Measurements from ENCODE around the gene CPA5. TPM values are rescaled to one million over a fixed set of nuclear protein-coding genes. Genes with fewer than 3 reads are reported as not detected.

CPA5 gene
- total RNA-seq, 1 experiment from 2014 or later: not detected

- no peak overlapping the region for H2AK5ac ChIP-seq (ENCODE audit: insufficient read length, low read length)
- no peak overlapping the region for H3T11ph ChIP-seq (ENCODE audit: low read length)
- H3K79me1 ChIP-seq (ENCODE audit: insufficient read depth, low read depth, low read length, poor library complexity, severe bottlenecking): no peaks in the 10 kb centered on the region
- H2BK12ac ChIP-seq (ENCODE audit: insufficient read length, low read depth, low read length): no peak overlapping the region
- no peak overlapping the region for H3K4me2 ChIP-seq (ENCODE audit: insufficient read depth, insufficient read length, low read length)
- no peaks in the 10 kb centered on the region for H3K79me2 ChIP-seq (ENCODE audit: insufficient read depth, low read length)
- Mint-ChIP-seq H3K4me3 (no peak overlapping the region), H3K27ac (peak overlapping the region in 1 of 3 experiments; percentile 55; a peak in 2 of 7 replicates), H3K9me3 (no peaks in the 10 kb centered on the region; a peak in 1 of 5 replicates), H3K4me1 (peaks cover 14% of the 10 kb centered on the region in 2 experiments), H3K27me3 (ENCODE audit: low read depth) (no peaks in the 10 kb centered on the region; the same call in none of the 2 replicates), H3K36me3 (ENCODE audit: insufficient read depth in 1 of 3, low read depth in 3 of 3) (no peaks in the 10 kb centered on the region; a peak in 1 of 7 replicates)
- H3K27ac ChIP-seq (ENCODE audit: insufficient read length, low read depth, low read length): no peak overlapping the region
- no peak overlapping the region for H2BK20ac ChIP-seq (ENCODE audit: low read depth, low read length, poor library complexity, severe bottlenecking)
- H2BK5ac ChIP-seq (ENCODE audit: insufficient read length, low read length): no peak overlapping the region
- no peaks in the 10 kb centered on the region for H3K4me1 ChIP-seq (ENCODE audit: insufficient read depth, low read length)
- H3K27me3 ChIP-seq (ENCODE audit: insufficient read depth, low read length): no peaks in the 10 kb centered on the region
- no peak overlapping the region for H4K8ac ChIP-seq (replicated peaks; ENCODE audit: insufficient read length, low read depth, low read length)
- no peak overlapping the region for H4K91ac ChIP-seq (ENCODE audit: insufficient read length, low read depth, low read length)
- no peak for DNase-seq
- H4K5ac ChIP-seq (ENCODE audit: insufficient read length, low read depth, low read length): no peak overlapping the region
- no peak overlapping the region for H3K4ac ChIP-seq (ENCODE audit: low read depth, low read length)
- no peak overlapping the region for H3K56ac ChIP-seq (ENCODE audit: insufficient read length, low read depth, low read length)
- no peak overlapping the region for H3K14ac ChIP-seq (ENCODE audit: insufficient read depth, low read length)
- TF ChIP-seq CTCF (conservative IDR thresholded peaks at IDR 0.05): no peak
- H2AFZ ChIP-seq (ENCODE audit: low read length): no peak overlapping the region
- H3K23me2 ChIP-seq (ENCODE audit: insufficient read length, low read depth, low read length, poor library complexity, severe bottlenecking): no peaks in the 10 kb centered on the region
- WGBS (ENCODE audit: extremely low coverage, insufficient read length, low lambda C conversion rate): no CpG with 5 or more reads among the region's 7 CpGs
- no peak overlapping the region for H2BK120ac ChIP-seq (ENCODE audit: low read depth, low read length, poor library complexity, severe bottlenecking)
- H3K9me3 ChIP-seq (ENCODE audit: control insufficient read depth, low read depth, low read length): no peaks in the 10 kb centered on the region
- H3K23ac ChIP-seq (ENCODE audit: insufficient read length, low read depth, low read length): no peak overlapping the region
- H3K18ac ChIP-seq (ENCODE audit: insufficient read length, low read depth, low read length): no peak overlapping the region
- H2BK15ac ChIP-seq (ENCODE audit: low read depth, low read length): no peak overlapping the region
- H3K9ac ChIP-seq (ENCODE audit: extremely low read depth, insufficient read length, low read length): no peak overlapping the region
- no peaks in the 10 kb centered on the region for H4K20me1 ChIP-seq (ENCODE audit: control insufficient read depth, insufficient read depth, insufficient read length)
Observed at GRCh38 chr7:130322615-130323014, 22.0 kb upstream of the CPA5 start.
